Mesendoderm (in vitro differentiated cells): Measurements from ENCODE around the gene SLC4A11. TPM values are rescaled to one million over a fixed set of nuclear protein-coding genes. Genes with fewer than 3 reads are reported as not detected.
A peak's percentile ranks its signal among the peaks of the same experiment; 100 is the strongest.

Experiments
- DNase-seq: peaks from one replicate; pipeline ENCODE4 v3.0.0; 2013
- H2AK5ac ChIP-seq: 2 replicates; pipeline ENCODE4 v1.6.1; 2013; ENCODE audit warnings: low read length, inconsistent platforms
- H2BK120ac ChIP-seq: 2 replicates; pipeline ENCODE4 v1.6.1; 2013; ENCODE audit warnings: low read depth, mild to moderate bottlenecking, low read length, moderate library complexity, mixed read lengths
- H2BK15ac ChIP-seq: replicated peaks from 2 replicates; pipeline ENCODE4 v1.6.1; 2013; ENCODE audit warnings: low read depth, mild to moderate bottlenecking, moderate library complexity
- H2BK5ac ChIP-seq: 2 replicates; pipeline ENCODE4 v1.6.1; 2013; ENCODE audit warnings: low read length, inconsistent platforms
- H3K18ac ChIP-seq: 2 replicates; pipeline ENCODE4 v1.6.1; 2013; ENCODE audit warnings: mild to moderate bottlenecking, low read length, mixed read lengths
- H3K23ac ChIP-seq: one replicate; pipeline ENCODE4 v1.6.1; 2013; ENCODE audit warnings: low read length
- H3K27ac ChIP-seq: 2 replicates; pipeline ENCODE4 v1.5.1; 2013; ENCODE audit warnings: low read depth, mild to moderate bottlenecking, inconsistent platforms, low read length, moderate library complexity
- H3K27me3 ChIP-seq: 2 replicates; pipeline ENCODE4 v1.6.1; 2013; ENCODE audit warnings: low read length, control low read depth, mild to moderate bottlenecking, inconsistent platforms; ENCODE audit not compliant: insufficient read depth, poor library complexity
- H3K36me3 ChIP-seq: 2 replicates; pipeline ENCODE4 v1.6.1; 2013; ENCODE audit warnings: low read length, inconsistent platforms; ENCODE audit not compliant: control insufficient read depth, insufficient read depth
- H3K4ac ChIP-seq: one replicate; pipeline ENCODE4 v1.6.1; 2013; ENCODE audit warnings: low read depth, mild to moderate bottlenecking, low read length, moderate library complexity
- H3K4me1 ChIP-seq: 2 replicates; pipeline ENCODE4 v1.6.1; 2013; ENCODE audit warnings: low read depth, low read length, inconsistent platforms; ENCODE audit not compliant: control insufficient read depth
- H3K4me2 ChIP-seq: 2 replicates; pipeline ENCODE4 v1.6.1; 2013; ENCODE audit warnings: low read length
- H3K4me3 ChIP-seq: 2 replicates; pipeline ENCODE4 v1.5.1; 2013; ENCODE audit warnings: mild to moderate bottlenecking, low read length
- H3K56ac ChIP-seq: one replicate; pipeline ENCODE4 v1.6.1; 2013; ENCODE audit warnings: low read length
- H3K79me1 ChIP-seq: 2 replicates; pipeline ENCODE4 v1.6.1; 2013; ENCODE audit warnings: low read length, inconsistent platforms
- H3K79me2 ChIP-seq: 2 replicates; pipeline ENCODE4 v1.6.1; 2013; ENCODE audit warnings: mild to moderate bottlenecking, low read length; ENCODE audit not compliant: control insufficient read depth, insufficient read depth
- H3K9ac ChIP-seq: 2 replicates; pipeline ENCODE4 v1.6.1; 2013; ENCODE audit warnings: low read length, inconsistent platforms
- H4K5ac ChIP-seq: one replicate; pipeline ENCODE4 v1.6.1; 2013; ENCODE audit warnings: low read length
- H4K8ac ChIP-seq: one replicate; pipeline ENCODE4 v1.6.1; 2013; ENCODE audit warnings: low read depth, mild to moderate bottlenecking, control low read depth, low read length, moderate library complexity
- WGBS: extraction: QIAGEN DNeasy Blood & Tissue Kit; methylation state at CpG from one replicate; pipeline ENCODE4 v1.1.7; 2013; ENCODE audit warnings: low lambda C conversion rate, missing lambda C conversion rate; ENCODE audit not compliant: insufficient coverage; ENCODE audit errors: extremely low coverage; 5-methylcytosine and 5-hydroxymethylcytosine counted together
- polyA plus RNA-seq, 2 experiments: library from polyadenylated mRNA; stranded (reverse); fragments of 200-250 nt; gene quantifications; one replicate each; pipeline ENCODE4 v1.2.3, GENCODE V29; 2013

Gene SLC4A11
- polyA plus RNA-seq (2013, experiment 1 of 2), result 5.1 TPM
- 5.1 TPM for polyA plus RNA-seq (2013, experiment 2 of 2)

- peaks cover 9% of the 10 kb centered on the region for H3K27me3 ChIP-seq
- H2BK120ac ChIP-seq, result no peak within 1 kb of the TSS
- H3K4me3 ChIP-seq, result peak within 1 kb of the TSS; percentile 58
- H3K27ac ChIP-seq, result no peak within 1 kb of the TSS
- no CpG with 5 or more reads among the region's 107 CpGs for WGBS
- H2AK5ac ChIP-seq, result no peak within 1 kb of the TSS
- peak within 1 kb of the TSS; percentile 86 for H3K4me2 ChIP-seq
- no peak within 1 kb of the TSS for H2BK15ac ChIP-seq
- no peak within 1 kb of the TSS for H3K4ac ChIP-seq
- peak; percentile 69 for DNase-seq
- H3K4me1 ChIP-seq, result no peaks in the 10 kb centered on the region
- peak within 1 kb of the TSS; percentile 76 for H3K56ac ChIP-seq
- no peaks in the 10 kb centered on the region for H3K79me1 ChIP-seq
- no peaks in the 10 kb centered on the region for H3K79me2 ChIP-seq
- peak within 1 kb of the TSS; percentile 60 for H3K9ac ChIP-seq
- no peak within 1 kb of the TSS for H4K8ac ChIP-seq
- peak within 1 kb of the TSS; percentile 56 for H3K23ac ChIP-seq
- H3K18ac ChIP-seq, result peak within 1 kb of the TSS; percentile 7
- H3K36me3 ChIP-seq, result no peaks in the 10 kb centered on the region
- H2BK5ac ChIP-seq, result no peak within 1 kb of the TSS
- H4K5ac ChIP-seq, result no peak within 1 kb of the TSS
These were observed at the start of gene SLC4A11 for GRCh38 chr20:3239026-3239866. TSS of gene SLC4A11 (minus strand) at chr20:3239190. CDS start at chr20:3239137, 53 bp downstream.

- Histone ChIP-seq H2BK5ac (no peak overlapping the region), H3K23ac (no peak overlapping the region), H3K27ac (no peak overlapping the region), H4K8ac (no peak overlapping the region), H3K18ac (no peak overlapping the region), H3K4ac (no peak overlapping the region), H2BK120ac (no peak overlapping the region), H3K4me3 (no peak overlapping the region), H2BK15ac (no peak overlapping the region), H2AK5ac (no peak overlapping the region), H3K79me1 (no peaks in the 10 kb centered on the region), H3K79me2 (no peaks in the 10 kb centered on the region), H3K27me3 (no peaks in the 10 kb centered on the region), H4K5ac (no peak overlapping the region), H3K9ac (no peak overlapping the region), H3K36me3 (no peaks in the 10 kb centered on the region), H3K4me1 (peaks cover 2% of the 10 kb centered on the region), H3K4me2 (no peak overlapping the region), H3K56ac (no peak overlapping the region)
- no CpG with 5 or more reads among the region's 7 CpGs for WGBS
- no peak for DNase-seq
These were observed 44.3 kb upstream of the SLC4A11 start for GRCh38 chr20:3283222-3283820.

DNA sequence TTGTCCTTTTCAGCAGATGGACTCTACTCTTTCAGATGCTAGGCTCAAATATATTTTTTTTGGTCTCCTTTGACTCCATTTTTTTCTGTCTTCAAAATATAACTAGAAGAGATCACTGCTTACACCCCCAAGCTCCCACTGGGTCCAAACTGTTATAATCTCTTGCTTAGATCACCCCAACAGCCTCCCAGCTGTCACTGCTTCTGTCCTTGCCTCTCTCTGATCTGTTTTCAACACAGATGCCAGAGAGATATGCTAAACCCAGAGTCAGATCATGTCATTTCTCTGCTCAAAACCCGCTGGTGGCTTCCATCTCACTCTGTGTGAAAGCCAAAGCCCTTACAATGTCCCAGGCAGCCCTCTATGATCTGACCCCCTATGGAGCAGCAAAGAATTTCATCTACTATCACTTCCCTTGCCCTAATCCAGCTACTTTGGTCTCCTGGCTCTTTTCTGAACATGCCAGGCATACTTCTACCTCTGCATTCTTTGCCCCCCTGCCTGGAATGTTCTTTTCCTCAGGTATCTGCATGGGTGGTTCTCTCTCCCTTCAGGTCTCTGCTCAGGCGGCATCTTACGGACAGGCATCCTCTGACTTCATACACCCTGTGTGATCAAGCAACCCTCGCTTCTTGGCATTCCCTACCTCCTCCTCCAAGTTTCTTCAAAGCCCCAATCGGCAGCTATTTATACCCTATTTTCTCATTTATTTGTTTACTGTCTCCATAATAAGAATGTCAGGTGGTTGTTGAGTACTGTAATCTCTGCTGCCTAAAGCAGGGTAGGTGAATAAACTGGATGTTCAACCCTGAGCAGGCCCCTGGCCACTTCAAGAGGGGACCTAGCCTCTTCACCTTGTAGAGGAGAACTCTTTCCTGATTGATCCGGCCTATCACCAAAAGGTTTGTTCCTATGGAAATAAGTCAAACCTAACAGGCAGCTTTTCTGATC lies 43.6 kb upstream of the SLC4A11 start:
- Histone ChIP-seq H3K18ac (no peak overlapping the region), H3K27ac (no peak overlapping the region), H3K56ac (no peak overlapping the region), H4K8ac (no peak overlapping the region), H3K9ac (no peak overlapping the region), H3K36me3 (no peaks in the 10 kb centered on the region), H2BK15ac (no peak overlapping the region), H3K4ac (no peak overlapping the region), H2BK5ac (no peak overlapping the region), H2BK120ac (no peak overlapping the region), H3K4me3 (no peak overlapping the region), H4K5ac (no peak overlapping the region), H3K27me3 (no peaks in the 10 kb centered on the region), H3K79me1 (no peaks in the 10 kb centered on the region), H2AK5ac (no peak overlapping the region), H3K23ac (no peak overlapping the region), H3K4me2 (no peak overlapping the region), H3K4me1 (peaks cover 2% of the 10 kb centered on the region), H3K79me2 (no peaks in the 10 kb centered on the region)
- no CpG with 5 or more reads among the region's 6 CpGs for WGBS
- peak; percentile 92 for DNase-seq

DNA sequence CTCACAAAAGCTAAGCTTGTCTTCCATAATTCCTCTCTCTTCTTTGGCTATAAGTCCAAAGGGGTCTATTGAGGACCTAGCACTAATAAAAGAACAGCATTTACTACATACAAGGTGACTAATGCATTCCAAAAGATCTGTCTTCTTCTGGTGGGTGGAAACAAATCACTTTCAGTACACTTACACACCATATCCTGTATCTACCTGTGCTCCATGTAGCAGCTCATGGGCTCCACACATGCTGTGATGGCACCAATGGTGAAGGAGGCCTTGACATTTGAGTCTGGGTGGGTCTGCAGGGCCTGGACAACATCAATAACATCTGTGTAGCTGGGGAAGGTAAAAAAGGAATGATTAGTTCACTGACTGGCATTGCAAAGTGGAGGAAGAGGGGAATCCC lies 42.4 kb upstream of the SLC4A11 start:
- no peak overlapping the region for H3K9ac ChIP-seq
- H3K4me1 ChIP-seq, result peaks cover 2% of the 10 kb centered on the region
- H3K4me3 ChIP-seq, result no peak overlapping the region
- no peak overlapping the region for H3K4me2 ChIP-seq
- H3K18ac ChIP-seq, result no peak overlapping the region
- H2AK5ac ChIP-seq, result no peak overlapping the region
- no peak overlapping the region for H2BK15ac ChIP-seq
- no peak overlapping the region for H2BK120ac ChIP-seq
- H2BK5ac ChIP-seq, result no peak overlapping the region
- DNase-seq, result no peak
- H4K5ac ChIP-seq, result no peak overlapping the region
- no peaks in the 10 kb centered on the region for H3K79me1 ChIP-seq
- H3K27ac ChIP-seq, result no peak overlapping the region
- no peak overlapping the region for H3K4ac ChIP-seq
- no peaks in the 10 kb centered on the region for H3K27me3 ChIP-seq
- no peak overlapping the region for H4K8ac ChIP-seq
- H3K23ac ChIP-seq, result no peak overlapping the region
- no peaks in the 10 kb centered on the region for H3K79me2 ChIP-seq
- H3K56ac ChIP-seq, result no peak overlapping the region
- no peaks in the 10 kb centered on the region for H3K36me3 ChIP-seq

- Histone ChIP-seq H3K27me3 (no peaks in the 10 kb centered on the region), H4K5ac (no peak overlapping the region), H4K8ac (no peak overlapping the region), H3K4me2 (no peak overlapping the region), H3K4me3 (no peak overlapping the region), H3K18ac (no peak overlapping the region), H2AK5ac (no peak overlapping the region), H2BK5ac (no peak overlapping the region), H3K4ac (no peak overlapping the region), H3K23ac (no peak overlapping the region), H3K9ac (no peak overlapping the region), H3K27ac (no peak overlapping the region), H3K79me2 (no peaks in the 10 kb centered on the region), H3K56ac (no peak overlapping the region), H3K4me1 (peaks cover 2% of the 10 kb centered on the region), H3K79me1 (no peaks in the 10 kb centered on the region), H3K36me3 (no peaks in the 10 kb centered on the region), H2BK15ac (no peak overlapping the region), H2BK120ac (no peak overlapping the region)
- no CpG with 5 or more reads among the region's 1 CpG for WGBS
- no peak for DNase-seq
These were observed 40.8 kb upstream of the SLC4A11 start for GRCh38 chr20:3279761-3280160.
